Kidney glomerular epithelial cell (primary cell): ENCODE data around the gene COMMD1.
"Not testable (repeated sequence)": the region's sequence is repeated elsewhere in the genome, so short reads cannot be mapped to it uniquely, and the experiment has no call there.

ENCODE experiments used
- DNase-seq: peaks from one replicate; lab custom pipeline; 2025; lab: John Stamatoyannopoulos, UW

Gene COMMD1

DNA sequence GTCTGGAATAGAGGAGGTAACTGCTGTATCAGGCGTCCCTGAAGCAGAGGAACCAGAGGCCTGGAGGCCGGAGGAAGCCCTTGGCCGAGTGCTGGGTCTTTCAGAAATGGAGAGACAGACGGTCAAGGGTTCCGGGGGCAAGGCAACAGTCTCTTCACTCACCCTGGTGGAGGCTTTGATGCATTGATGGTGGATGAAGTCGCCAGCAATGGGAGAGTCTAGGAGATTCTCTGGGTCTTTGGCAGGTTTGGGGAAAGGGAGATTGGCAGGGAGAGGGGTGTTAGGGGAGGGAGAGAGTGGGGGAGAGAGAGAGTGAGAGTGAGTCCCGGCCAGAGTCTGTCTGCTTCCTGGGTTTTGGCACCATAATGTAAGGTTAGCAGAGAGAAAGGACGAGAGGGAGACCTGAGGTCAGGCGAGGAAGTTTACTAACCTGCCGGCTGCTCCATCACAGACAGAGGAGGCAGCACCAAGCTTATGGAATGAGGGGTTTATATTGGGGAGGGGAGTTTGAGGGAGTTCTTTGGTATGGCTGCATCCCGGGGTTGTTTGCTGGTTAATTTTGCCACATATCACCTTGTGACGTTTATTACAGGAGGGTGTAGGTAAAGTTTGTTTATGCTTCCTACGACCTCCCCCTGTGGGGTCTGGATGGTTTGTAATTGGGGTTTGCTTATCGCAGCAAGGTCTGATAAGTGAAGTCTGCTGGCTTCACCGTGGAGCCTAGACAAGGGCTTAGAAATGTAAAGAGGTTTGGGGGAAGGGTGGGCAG, 19.6 kb downstream of the COMMD1 start:
- DNase-seq, result no peak

DNA sequence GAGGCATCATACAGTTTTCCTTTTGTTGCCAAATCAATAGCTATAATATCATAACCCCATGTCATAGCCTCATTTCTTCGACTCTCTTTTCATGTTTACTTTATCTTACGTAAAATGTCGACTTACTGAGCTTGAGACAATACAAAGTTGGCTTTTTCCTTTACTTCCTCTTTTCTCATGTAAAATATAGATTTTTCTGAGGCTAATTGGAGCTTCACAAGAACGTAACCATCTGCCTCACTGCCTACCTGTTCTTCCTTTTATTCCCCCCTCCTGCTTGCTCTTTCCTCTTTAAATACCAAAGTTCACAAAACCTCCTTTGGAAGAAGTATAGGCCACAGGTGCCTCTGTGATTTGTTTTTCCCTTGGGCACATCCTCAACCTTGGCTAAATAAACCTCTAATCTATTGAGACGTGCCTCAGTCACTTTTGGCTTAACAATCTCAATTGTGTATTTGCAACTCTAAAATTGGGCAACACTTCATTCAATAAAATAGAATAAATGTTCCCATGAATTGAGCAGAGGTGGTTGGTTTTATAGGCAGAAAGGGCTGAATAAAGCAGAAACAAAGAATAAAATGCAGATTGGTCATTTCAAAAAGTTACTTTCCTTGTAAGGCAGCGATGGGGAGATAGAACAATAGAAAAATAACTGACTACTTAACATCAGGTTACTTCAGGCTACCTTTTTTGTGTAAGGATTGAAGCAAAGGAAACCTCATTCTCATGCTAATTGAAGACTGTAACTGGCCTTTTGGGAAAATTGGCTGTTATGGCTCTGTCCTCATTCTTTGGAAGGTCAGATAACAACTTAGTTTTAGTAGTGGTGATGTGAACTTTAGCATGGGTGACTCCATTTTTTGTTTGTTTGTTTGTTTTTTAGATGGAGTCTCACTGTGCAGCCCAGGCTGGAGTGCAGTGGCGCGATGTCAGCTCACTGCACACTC, 21.3 kb downstream of the COMMD1 start:
- DNase-seq, result no peak

DNA sequence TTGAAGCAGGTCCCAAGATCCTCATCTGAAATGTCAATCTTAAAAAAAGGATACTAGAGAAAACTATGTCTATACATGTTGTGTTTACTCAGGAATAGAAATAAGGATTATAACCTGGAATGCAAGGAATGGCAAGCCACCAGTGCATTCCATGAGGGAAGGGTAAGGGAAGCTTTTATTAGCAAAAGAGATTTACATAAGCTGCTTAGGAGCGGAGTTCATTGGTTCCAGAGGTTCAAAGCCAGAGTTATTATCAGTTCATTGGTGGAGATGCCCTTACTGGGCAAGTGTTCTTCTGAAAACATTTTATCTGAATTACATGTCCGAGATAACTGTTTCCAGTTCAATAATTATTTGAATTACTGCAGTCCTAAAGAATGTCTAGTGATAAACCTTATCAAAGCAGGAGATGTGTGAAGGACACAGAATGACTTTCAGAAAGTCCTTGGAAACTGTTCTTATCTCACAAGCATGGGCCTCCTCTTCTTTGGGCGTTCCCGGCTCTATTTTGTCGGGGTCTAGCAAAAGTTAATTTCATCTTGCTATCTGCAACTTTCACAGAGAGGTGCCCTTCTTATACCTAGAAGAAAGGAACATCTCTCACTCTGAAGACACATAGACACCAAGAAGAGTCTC, 23.5 kb downstream of the COMMD1 start:
- DNase-seq, result peak; percentile 73

DNA sequence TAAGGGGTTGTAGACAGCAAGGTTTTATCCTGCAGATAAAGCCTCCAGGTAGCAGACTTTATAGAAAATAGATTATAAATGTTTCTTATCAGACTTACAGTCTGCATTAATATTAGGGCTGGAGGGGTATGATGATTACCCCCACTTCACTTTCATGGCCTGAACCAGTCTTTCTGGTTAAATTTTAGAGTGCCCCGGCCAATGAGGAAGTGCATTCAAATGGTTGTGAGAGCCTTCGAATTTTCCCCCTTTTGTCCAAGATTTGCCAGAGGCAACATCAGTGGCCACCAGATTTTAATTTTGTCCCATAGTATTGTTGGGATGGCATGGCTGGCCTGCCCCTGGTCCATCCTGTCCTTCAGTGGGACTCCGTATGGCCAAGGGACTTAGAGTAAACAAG, 31.6 kb downstream of the COMMD1 start:
- DNase-seq, result no peak

DNA sequence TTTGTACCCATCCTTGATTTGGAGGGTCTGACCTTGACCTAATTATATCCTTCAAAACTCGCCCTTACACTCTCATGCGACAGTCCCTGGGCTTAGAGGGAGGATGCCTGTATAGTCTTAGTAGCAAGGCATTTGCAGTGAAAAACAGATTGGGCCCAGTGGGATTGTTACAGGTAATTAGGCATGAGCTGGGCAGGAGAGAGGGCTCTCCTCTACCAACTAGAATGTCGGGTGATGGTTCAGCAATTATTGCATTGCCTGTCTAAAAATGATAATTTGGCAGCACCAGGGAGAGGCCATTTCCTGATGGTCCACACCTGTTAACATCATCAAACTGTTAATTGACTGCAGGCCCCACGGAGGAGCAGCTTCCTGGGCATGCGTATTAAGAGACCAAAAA, 32.4 kb downstream of the COMMD1 start:
- DNase-seq, result no peak

DNA sequence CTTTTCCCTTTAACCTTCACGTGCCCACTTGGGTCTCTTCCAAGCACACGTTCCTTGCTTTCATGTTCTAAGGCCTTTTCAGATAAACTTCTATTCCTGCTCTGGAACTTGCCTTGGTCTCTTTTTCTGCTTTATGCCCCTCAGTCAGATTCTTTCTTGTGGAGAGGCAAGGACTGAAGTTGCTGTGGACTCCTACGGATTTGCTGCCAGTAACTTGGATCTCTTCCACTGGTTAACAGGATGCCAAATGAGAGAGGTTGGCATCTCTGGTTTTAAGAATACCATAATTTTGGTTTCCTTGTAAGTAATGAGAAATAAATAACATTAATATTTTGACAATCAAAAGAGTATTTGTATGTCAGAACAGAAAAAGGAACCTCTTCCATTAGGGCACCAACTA, 33.0 kb downstream of the COMMD1 start:
- no peak for DNase-seq

DNA sequence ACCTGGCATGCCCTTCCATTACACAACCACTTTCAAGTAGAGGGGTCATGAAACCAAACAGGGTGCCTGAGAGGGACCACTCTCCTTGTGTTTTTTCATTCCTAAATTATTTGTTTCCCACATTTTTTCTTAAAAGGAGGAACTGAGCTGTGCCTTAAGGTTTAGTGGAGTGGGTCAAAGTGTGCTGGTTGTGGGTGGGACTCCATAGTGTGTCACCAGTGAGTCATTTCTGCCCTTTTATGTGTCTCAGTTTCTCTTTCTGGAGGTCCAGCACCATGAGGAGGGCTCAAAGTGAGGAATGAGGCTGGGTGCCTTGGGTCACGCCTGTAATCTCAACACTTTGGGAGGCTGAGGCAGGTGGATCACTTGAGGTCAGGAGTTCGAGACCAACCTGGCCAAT, 37.8 kb downstream of the COMMD1 start:
- no peak for DNase-seq

DNA sequence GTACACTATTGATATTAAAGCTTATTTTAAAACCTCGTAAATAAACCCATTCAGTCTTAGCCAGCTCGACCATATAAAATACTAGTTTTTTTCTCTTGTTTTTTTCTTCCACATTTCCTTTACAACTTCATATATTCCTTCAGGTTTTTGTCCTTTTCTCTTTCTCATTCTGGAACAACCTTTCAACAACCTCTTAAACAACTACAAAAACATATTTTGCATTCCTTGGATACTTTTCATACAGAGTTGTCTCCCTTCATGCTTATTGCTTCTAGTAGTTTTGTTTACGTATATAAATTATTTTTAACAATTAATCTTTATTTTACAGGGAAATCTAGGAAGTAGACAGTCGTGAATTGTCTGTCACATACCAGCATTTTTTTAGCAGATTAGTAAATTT, 41.2 kb downstream of the COMMD1 start:
- peak; percentile 42 for DNase-seq

DNA sequence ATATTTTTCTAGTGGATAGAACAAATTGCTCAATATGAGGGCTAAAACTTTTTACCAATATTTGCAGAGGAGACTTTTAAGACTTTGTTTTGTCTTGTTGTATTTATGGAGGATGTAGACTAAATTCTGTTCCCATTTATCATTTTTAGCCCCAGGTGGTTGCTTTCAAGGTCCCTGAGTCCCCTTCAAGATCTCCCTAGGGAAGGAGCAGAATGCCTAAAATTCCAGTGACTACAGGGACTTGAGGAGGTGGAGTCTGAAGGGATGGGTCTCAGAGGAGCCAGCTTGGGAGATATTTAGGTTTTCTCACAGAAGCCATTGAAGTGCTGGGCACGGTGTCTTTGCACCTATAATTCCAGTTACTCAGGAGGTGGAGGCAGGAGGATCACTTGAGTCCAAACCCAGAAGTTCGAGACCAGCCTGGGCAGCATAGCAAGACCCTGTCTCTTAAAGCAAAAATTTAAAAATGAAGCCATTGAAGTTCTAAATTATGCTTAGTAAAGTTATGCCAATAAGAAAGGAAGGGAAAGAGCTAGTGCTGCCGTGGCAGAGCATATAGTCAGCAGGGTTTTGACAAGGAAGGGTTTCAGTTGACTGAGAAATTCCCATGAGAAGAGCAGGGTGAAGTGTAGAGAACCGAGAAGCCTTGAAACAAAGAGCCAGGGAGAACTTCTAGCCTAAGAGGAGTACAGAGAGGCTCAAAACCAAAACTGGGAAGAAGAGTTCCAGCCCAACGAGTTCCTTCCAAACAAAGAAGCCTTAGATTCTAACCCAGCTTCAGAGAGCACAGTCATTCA, 43.4 kb downstream of the COMMD1 start:
- DNase-seq, result no peak

DNA sequence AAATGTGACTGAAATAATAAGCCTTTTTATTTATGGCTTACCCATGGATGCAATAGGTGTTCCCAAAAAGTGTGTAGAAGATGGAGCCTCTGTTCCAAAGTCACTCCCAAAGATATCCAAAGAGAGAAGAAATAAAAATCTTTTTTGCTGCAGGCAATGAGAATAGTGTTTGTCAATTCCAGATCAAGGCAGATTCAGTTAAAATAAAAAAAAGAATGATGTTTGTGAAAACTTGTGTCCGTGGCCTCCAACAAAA, 43.9 kb downstream of the COMMD1 start:
- no peak for DNase-seq

DNA sequence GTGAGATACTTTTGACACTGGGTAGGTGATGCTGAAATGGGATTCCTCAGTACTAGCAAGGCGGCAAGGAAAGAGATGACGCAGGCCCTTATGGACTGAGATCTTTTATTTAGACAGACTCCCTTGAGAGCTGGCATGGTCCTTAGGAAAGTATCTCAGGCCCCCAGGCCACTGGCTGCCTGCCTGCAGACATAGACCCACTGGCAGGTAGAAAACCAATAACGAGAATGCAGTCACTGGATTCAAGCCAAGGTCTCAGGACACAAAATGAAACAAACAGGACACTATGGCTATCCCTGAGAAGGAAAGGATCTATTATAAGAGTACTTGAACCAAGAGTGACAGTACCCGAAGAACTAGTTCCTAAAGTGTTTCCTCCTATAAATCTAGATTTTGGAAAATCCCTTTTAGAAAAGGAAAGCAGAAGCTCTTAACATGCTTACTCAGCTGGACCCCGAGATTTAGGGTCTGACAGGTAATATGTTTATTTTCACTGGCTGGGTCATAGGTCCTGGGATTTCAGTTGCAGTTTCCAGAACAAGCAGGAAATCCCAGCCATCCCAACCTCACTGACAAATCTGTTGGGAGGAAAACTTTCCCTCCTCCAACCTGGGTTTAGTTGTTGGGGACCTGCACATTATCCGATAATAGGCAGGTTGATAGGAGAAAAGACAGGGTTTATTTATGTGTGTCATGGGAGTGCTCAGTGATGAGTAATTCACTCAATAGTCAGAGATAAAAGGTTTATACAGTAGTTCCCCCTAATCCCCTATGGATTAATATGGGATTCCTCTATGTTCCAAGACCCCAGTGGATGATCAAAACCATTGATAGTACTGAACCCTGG, 44.5 kb downstream of the COMMD1 start:
- peak; percentile 31 for DNase-seq

DNA sequence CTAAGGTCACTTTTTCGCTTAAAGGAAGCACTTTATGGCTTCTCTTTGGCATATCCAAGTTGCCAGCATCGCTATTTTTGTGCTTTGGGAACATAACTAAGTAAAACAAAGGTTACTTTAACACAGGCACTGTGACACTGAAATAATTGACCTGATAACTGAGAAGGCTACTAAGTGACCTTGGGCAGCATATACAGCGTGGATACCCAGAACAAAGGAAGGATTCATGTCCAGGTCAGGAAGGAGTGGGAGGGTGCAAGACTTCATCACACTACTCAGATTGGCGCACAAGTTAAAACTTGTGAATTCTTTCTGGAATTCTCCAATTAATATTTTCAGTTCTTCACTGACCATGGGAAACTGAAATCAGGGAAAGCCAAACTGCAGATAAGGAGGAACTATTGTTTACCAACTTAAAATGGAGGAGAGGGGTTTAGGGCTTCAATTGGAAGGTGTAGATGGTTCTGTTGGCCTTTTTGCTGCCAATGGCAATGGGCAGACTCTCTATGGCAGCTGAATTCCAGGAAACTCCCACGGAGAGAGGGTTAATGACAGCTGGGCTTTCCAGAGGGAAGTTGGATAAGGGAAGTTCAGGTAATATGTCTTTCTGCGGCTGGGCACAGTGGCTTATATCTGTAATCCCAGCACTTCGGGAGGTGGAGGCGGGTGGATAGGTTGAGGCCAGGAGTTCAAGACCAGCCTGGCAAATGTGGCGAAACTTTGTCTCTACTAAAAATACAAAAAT, 45.3 kb downstream of the COMMD1 start:
- DNase-seq, result no peak

DNA sequence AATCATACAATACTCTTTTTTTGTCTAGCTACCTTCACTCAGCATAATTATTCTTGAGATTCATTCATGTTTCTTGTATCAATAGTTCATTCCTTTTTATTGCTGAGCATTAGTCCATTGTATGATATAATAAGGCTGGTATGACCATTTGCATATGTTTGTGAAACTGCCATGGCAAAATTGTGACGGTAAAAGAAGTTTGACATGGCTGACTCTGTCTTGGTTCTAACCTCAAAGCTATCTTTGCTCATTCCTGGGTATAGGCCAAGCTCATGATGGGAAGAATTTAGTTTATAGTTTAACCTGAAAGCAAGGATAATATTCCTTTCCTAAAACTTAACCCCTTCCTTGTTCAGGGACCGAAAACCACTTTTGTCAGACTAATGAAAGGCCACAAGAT, 46.4 kb downstream of the COMMD1 start:
- DNase-seq, result no peak

DNA sequence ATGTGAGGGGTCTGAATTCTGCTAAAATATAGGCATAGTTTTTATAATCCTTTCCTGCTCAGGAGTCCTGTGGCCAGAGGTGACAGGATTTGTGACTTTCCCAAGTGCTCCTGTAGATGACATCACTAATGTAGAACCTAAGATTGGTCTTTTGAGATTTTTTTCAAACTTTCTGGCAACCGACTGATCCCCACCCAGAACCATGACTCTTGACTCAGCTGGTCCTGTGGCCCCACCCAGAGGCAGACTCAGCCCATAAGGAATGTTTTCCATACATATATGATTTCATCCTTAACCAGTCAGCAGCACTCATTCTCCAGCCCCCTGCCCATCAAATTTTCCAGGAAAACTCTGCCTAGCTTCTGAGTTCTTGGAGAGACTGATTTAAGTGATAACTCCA, 46.8 kb downstream of the COMMD1 start:
- no peak for DNase-seq

DNA sequence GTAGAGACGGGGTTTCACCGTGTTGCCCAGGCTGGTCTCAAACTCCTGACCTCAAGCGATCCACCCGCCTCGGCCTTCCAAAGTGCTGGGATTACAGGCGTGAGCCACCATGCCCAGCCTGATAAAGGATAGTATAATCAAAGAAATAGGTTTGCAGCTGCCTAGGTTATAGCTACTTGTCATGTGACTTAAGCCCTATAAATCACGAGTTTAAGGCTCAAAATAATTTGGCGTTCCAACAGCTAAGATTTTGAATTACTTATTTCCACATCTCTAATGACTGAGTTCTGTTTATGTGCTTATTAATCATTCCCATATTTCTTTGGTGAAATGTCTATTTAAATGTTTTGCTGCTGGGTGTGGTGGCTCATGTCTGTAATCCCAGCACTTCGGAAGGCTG, 49.4 kb downstream of the COMMD1 start:
- DNase-seq, result not testable (repeated sequence)

DNA sequence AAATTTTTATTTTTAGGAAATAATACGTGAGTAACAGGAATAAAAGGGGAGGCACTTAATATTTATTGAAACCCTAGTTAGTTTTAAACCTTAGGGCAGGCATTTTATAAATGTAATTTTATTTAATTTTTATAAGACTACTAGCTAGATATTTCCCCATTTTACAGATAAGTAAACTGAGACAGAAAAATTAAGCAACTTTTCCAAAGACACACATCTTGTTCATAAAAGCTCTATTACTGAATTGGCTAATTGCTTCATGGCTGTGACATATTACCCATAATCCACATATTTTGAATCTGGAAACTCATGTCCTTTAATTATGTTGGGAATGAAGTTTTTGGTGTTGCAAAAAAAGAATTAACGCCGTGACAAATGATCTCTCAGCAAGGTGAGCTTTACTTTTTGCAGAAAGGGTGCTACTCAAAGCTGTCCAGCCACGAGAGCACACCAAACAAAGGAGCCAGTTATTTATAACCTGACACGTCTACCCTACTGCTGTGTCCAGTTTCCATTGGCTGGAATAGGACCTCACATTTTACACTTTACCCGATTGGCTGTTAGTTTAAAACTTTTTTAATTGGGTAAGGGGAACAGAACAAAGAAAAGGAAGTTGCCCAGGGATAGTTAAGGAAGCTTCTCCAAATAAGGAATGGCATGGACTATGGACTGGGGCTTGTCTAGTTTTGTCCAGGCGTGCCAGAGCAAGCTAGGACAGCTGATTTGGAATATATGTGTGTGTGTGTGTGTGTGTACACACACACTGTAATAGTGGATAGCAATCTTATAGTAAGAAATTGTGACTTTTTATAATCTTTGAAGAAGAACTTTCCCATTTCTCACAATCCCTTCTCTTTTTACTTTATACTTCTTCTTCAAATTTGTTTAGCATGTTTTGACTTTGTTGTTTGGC, 54.2 kb downstream of the COMMD1 start:
- no peak for DNase-seq

DNA sequence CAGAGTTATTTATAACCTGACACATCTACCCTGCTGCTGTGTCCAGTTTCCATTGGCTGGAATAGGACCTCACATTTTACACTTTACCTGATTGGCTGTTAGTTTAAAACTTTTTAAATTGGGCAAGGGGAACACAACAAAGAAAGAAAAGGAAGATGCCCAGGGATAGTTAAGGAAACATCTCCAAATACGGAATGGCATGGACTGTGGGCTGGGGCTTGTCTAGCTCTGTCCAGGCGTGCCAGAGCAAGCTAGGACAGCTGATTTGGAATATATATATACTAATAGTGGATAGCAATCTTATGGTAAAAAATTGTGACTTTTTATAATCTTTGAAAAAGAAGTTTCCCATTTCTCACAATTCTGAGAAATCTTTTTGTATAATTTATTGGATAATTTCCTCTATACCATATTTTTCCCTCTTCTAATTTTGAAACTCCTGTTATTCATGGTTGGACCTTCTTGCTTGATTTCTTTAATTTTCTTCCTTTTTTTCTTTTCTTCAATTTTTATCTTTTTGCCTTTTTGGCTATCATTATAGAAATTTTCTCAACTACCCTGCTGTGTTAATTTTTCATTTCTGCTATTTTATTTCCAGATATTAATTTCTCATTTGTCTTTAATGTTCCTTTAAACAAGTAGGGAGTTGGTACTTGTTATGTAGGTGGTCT, 55.9 kb downstream of the COMMD1 start:
- DNase-seq, result no peak

DNA sequence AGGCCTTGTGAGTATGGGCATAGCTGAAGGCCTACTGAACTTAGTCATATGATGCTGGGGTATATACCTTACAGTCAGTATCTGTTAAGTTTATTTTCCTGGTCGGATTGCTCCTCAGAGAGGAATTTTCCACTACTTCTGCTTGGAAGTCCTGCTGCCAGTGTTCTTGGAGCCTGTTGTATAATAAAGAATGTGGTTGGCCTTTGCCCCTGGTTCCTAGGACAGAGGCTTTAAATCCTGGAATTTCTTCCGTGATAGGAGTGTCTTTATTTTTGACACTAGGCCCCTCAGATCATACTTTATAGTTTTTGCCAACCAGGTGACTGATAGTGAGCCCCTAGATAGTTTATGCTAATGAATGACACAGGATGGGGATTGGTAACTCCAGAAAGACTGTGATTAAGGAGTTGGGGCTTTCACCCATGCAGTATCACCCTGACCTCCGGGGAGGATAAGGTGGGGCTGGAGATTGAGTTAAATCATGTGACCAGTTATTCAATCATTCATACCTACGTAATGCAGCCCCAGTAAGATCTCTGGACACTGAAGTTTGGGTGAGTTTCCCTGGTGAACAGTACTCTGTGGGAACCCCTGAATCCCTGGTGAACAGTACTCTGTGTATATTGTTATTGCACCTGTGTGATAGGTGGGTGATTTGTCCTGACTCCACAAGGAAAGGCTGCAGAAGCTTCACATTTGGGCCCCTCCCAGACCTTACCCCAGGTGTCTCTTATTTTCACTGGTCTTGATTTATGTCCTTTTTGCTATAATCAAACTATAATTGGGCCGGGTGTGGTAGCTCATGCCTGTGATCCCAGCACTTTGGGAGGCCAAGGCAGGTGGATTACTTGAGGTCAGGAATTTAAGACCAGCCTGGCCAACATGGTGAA, 56.9 kb downstream of the COMMD1 start:
- no peak for DNase-seq
